Inflammatory macrophage treated with lipopolysaccharide for 1 hour (primary cell): ENCODE measurements around the gene RSPH4A.
"Not testable (repeated sequence)": the region's sequence is repeated elsewhere in the genome, so short reads cannot be mapped to it uniquely, and the experiment has no call there.

Source experiments
- DNase-seq, 2 donors: peaks; one replicate each; pipeline ENCODE4 v3.0.0-alpha.2; 2020 to 2022

The RSPH4A gene

GRCh38 chr6:116629563-116629981, 13.3 kb downstream of the RSPH4A start:
- peak in 1 of 2 donors; percentile 42 for DNase-seq

GRCh38 chr6:116631379-116631990, 15.2 kb downstream of the RSPH4A start:
- no peak for DNase-seq

DNA sequence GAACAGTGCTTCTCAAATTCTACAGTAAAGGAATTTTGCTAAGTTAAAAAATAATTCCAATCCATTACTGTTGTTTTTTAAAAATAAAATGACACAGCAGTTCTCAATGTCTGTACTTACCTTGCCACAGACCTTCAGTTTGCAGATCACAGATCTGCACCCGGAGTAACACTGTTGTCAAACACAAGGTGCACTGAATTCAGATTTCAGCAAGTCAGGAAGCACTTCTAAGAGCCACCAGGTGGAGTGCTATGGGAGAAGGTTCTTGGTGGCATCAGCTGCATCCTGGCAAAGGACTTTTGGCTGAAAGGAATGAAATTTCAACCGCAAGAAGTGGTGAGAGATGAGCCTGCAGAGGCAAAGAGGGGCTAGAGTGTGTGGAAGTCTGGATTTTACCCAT, 17.4 kb downstream of the RSPH4A start:
- no peak for DNase-seq

DNA sequence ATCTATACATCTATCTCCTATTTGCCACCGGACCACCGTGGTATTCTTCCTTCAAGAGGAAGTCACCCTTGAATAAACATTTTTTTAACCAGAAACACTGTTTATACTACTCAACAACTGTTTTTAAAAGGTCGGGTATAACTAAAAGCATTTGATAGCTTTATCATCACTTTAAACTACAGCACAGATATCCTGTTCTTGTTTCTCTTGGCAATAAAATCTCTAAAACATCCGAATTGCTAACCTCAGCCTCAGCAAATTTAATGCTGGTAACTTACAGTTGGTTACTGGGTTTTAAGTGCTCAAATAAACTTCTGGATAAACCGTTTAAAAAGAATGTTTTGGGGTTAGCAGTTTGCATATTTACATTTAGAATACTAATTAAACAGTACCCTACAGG, 31.9 kb downstream of the RSPH4A start:
- no peak for DNase-seq

GRCh38 chr6:116649129-116649528, 32.9 kb downstream of the RSPH4A start:
- no peak for DNase-seq

GRCh38 chr6:116651916-116652315, 35.6 kb downstream of the RSPH4A start:
- no peak for DNase-seq

DNA sequence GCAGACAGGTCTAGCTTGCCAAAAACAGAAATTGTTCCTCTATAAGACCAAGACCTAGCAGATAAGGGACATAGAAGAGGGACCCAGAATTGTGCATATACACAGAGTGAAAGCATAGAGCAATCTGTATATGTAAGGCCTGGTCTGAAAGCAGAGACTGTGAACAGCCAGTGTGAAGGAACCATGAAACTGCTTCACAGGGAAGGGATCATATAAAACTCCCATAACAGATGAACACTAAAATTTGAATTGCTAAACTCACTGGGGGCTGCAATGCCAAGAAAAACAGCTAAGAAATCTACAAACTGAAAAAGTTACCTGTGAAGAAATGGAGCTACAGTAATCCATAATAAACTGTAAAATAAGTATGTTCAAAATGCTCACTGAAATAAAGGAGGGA, 45.3 kb downstream of the RSPH4A start:
- DNase-seq, result no peak

DNA sequence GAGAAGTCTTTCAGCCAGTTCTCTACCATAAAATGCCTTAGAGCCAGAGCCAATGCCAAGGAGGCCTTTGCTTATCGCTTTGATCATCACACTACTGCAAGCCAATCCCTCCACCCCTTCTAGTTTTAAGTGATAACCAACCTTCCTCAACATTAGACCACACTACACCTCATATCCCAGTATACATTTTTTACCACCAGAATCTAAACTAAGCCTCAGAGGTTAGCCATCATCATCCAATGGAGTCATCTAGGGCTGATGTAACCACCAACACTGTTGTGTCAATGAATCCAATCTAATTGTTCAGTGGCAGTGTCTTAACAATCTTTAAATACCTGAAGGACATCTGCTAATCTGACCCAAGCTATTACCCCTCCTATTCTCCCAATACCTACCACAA, 45.9 kb downstream of the RSPH4A start:
- DNase-seq, result no peak

GRCh38 chr6:116663308-116663707, 47.0 kb downstream of the RSPH4A start:
- no peak for DNase-seq

DNA sequence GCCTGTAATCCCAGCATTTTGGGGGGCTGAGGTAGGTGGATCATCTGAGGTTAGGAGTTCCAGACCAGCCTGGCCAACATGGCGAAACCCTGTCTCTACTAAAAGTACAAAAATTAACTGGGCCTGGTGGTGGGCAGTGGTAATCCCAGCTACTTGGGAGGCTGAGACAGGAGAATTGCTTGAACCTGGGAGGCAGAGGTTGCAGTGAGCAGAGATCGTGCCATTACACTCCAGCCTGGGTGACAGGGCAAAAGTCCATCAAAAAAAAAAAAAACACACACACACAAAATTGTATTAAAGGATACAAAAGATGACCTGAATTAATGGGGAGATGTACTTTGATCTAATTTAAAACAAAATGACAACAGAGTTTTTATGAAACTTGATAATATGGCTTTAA, 47.9 kb downstream of the RSPH4A start:
- not testable (repeated sequence) for DNase-seq

GRCh38 chr6:116665464-116665863, 49.2 kb downstream of the RSPH4A start:
- DNase-seq, result no peak

GRCh38 chr6:116666869-116667268, 50.6 kb downstream of the RSPH4A start:
- DNase-seq, result no peak

DNA sequence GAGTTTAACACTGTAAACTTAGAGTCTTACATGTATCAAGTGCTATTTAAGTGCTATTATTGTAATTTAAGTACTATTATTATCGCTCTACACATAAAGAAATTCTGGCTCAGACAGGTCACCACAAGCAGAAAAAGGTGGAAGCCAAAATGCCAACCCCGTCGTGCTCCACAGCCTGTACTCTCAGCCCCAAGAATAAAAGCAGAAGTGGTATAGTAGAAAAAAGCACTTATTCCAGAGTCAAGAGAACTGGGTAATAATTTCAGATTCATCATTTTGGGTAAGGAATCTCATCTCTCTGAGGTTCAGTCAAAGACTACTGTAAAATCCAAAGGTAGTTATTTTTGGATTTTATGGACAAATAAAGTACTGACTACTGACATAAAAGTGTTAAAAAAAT, 51.3 kb downstream of the RSPH4A start:
- peak; percentile 35 to 37 for DNase-seq

GRCh38 chr6:116672306-116672705, 56.0 kb downstream of the RSPH4A start:
- no peak for DNase-seq

GRCh38 chr6:116676021-116676420, 59.7 kb downstream of the RSPH4A start:
- no peak for DNase-seq

DNA sequence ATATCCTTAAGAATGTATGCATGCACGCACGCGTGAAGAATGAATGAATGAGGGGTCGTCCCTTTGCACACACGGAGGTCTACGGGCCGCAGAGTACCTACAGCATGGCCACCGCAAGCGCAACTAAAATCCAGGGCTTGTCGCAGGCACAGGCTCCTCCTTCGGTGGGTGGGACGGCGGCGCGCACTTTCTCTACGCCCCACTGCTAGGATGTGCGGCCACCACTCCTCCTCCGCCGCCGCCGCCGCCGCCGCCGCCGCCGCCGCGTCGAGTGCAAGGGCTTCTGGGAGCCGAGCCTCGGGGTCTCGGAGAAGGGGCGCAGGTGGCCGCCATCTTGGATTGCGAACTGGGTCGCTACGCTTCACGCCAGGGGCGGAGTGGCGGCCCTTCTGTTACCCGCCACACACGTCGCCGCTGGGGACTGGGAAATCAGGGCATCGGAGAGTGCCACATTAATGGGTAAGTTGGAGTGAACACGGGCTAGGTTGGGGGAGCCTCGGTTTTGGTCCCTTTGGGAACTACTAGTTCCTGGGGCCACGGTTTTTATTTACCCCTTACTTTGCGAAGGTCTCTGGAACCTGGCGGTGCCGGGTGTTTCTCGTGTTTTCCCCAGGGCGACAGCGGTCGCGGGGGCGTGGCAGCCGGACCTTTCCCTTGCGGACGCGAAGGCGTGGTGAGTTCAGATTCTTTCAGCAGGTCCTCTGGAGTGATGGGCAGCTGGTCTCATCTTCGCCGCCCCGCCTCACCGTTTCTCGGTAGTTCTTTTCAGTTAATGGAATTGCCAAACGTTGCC, 64.8 kb downstream of the RSPH4A start, which contains the start of gene KPNA5:
Gene KPNA5, plus strand, starts transcription at position 332 of the 793 bp plus-strand sequence. Its CDS starts 124 bp downstream, at position 456.
- DNase-seq, result peak; percentile 79 to 86

DNA sequence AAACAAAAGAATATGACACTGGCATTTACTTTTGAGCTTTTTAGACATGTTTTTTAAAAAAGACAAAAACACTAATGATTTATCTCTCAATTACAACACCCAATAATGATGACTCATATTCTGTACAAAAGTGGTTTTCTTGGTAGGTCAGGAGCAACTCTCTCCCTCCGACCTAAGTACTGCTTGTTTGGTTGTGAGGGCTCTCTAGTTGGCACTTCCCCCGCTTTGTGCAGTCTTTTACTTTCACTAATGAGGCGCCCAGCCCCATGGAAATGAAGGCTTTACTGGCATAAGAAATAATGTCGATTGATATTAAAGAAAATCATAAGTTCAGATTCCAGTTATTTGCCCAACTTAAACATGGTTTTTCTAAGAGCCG, 66.0 kb downstream of the RSPH4A start:
- DNase-seq, result peak; percentile 41 to 64
